ENCODE measurements around the gene MRPL34.

The MRPL34 gene

GRCh38 chr19:17339088-17339741 is 33.5 kb downstream of the MRPL34 start:
- peaks cover 4% of the 10 kb centered on the region for H3K36me3 ChIP-seq (ENCODE audit: control insufficient read depth, insufficient read depth, low read length)
- H3K4me3 ChIP-seq (replicated peaks; ENCODE audit: low read depth, low read length) = no peak overlapping the region
- DNase-seq (ENCODE audit: extremely low read depth, insufficient read length) = no peak
- no peaks in the 10 kb centered on the region for H3K27me3 ChIP-seq (replicated peaks; ENCODE audit: control insufficient read depth, insufficient read depth, low read length)
- TF ChIP-seq CTCF (IDR thresholded peaks at IDR 0.05; ENCODE audit: insufficient read depth, low read length, poor library complexity, severe bottlenecking) = no peak

- no peak overlapping the region for H3K4me3 ChIP-seq (replicated peaks; ENCODE audit: low read depth, low read length)
- H3K36me3 ChIP-seq (ENCODE audit: control insufficient read depth, insufficient read depth, low read length) = peaks cover 4% of the 10 kb centered on the region
- TF ChIP-seq CTCF (IDR thresholded peaks at IDR 0.05; ENCODE audit: insufficient read depth, low read length, poor library complexity, severe bottlenecking) = no peak
- DNase-seq (ENCODE audit: extremely low read depth, insufficient read length) = no peak
- H3K27me3 ChIP-seq (replicated peaks; ENCODE audit: control insufficient read depth, insufficient read depth, low read length) = no peaks in the 10 kb centered on the region
Measured at GRCh38 chr19:17340302-17340870, 34.7 kb downstream of the MRPL34 start.

- Histone ChIP-seq H3K27me3 (replicated peaks; ENCODE audit: control insufficient read depth, insufficient read depth, low read length) (no peaks in the 10 kb centered on the region), H3K4me3 (replicated peaks; ENCODE audit: low read depth, low read length) (no peak overlapping the region), H3K36me3 (ENCODE audit: control insufficient read depth, insufficient read depth, low read length) (peaks cover 4% of the 10 kb centered on the region)
- DNase-seq (ENCODE audit: extremely low read depth, insufficient read length) = no peak
- TF ChIP-seq CTCF (IDR thresholded peaks at IDR 0.05; ENCODE audit: insufficient read depth, low read length, poor library complexity, severe bottlenecking) = peak; percentile 1
Measured at GRCh38 chr19:17340871-17341357, 35.2 kb downstream of the MRPL34 start.

- no peak for TF ChIP-seq CTCF (IDR thresholded peaks at IDR 0.05; ENCODE audit: insufficient read depth, low read length, poor library complexity, severe bottlenecking)
- Histone ChIP-seq H3K27me3 (replicated peaks; ENCODE audit: control insufficient read depth, insufficient read depth, low read length) (no peaks in the 10 kb centered on the region), H3K4me3 (replicated peaks; ENCODE audit: low read depth, low read length) (no peak overlapping the region), H3K36me3 (ENCODE audit: control insufficient read depth, insufficient read depth, low read length) (peaks cover 4% of the 10 kb centered on the region)
- DNase-seq (ENCODE audit: extremely low read depth, insufficient read length) = no peak
Measured at GRCh38 chr19:17341386-17341785, 35.7 kb downstream of the MRPL34 start.

GRCh38 chr19:17341845-17342244 is 36.2 kb downstream of the MRPL34 start:
- Histone ChIP-seq H3K27me3 (replicated peaks; ENCODE audit: control insufficient read depth, insufficient read depth, low read length) (no peaks in the 10 kb centered on the region), H3K4me3 (replicated peaks; ENCODE audit: low read depth, low read length) (no peak overlapping the region), H3K36me3 (ENCODE audit: control insufficient read depth, insufficient read depth, low read length) (peaks cover 4% of the 10 kb centered on the region)
- TF ChIP-seq CTCF (IDR thresholded peaks at IDR 0.05; ENCODE audit: insufficient read depth, low read length, poor library complexity, severe bottlenecking) = no peak
- DNase-seq (ENCODE audit: extremely low read depth, insufficient read length) = no peak

Data from GM06990 (cell line).